Measurements from ENCODE around the gene VWA3B. TPM values are rescaled to one million over a fixed set of nuclear protein-coding genes. Genes with fewer than 3 reads are reported as not detected.

The VWA3B gene
- total RNA-seq, 1 donor from 2014 or later, result not detected

DNA sequence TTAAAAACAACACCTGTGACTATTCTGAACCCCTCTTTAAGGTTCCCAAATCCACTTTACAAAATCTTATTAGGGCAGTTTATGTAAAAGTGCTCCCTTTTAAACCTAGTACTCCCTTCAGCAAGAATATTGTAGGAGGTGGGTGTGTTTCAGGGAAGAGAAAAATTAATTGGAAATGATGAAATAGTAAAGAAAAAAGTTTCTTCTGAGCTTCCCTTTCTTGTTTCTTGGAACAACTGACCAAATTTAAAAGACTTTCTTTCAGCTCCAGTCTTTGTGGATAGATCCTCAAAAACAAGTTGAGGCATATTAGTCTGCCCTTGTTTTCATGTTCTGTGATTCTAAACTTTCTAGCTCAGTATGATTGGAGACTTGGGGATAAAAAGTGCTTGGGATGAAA is 3.0 kb downstream of the VWA3B start:
- Mint-ChIP-seq H3K36me3 (ENCODE audit: low read depth, unreplicated experiment) (no peaks in the 10 kb centered on the region), H3K9me3 (ENCODE audit: unreplicated experiment) (no peaks in the 10 kb centered on the region), H3K27me3 (ENCODE audit: low read depth, unreplicated experiment) (peaks cover 55% of the 10 kb centered on the region), H3K4me1 (ENCODE audit: low read depth, unreplicated experiment) (peaks cover 3% of the 10 kb centered on the region), H3K27ac (ENCODE audit: unreplicated experiment) (no peak overlapping the region), H3K4me3 (ENCODE audit: unreplicated experiment) (no peak overlapping the region)
- H3K9me3 ChIP-seq (ENCODE audit: insufficient read depth, low read depth, low read length), result no peaks in the 10 kb centered on the region
- H3K79me2 ChIP-seq (ENCODE audit: insufficient read depth, low read length), result no peaks in the 10 kb centered on the region
- no peaks in the 10 kb centered on the region for H3K36me3 ChIP-seq (ENCODE audit: insufficient read depth, low read length)
- no peak overlapping the region for H3K9ac ChIP-seq (ENCODE audit: low read length)
- peaks cover 18% of the 10 kb centered on the region for H3K27me3 ChIP-seq (ENCODE audit: insufficient read depth, low read length)
- H3K4me2 ChIP-seq (ENCODE audit: low read length), result no peak overlapping the region
- H3K4me1 ChIP-seq (ENCODE audit: insufficient read depth, low read length), result peaks cover 9% of the 10 kb centered on the region
- no peak overlapping the region for H3K27ac ChIP-seq (ENCODE audit: low read depth, low read length)
- H2AFZ ChIP-seq (ENCODE audit: low read depth, low read length), result no peak overlapping the region
- no peak for FAIRE-seq
- TF ChIP-seq, protein P1, sequence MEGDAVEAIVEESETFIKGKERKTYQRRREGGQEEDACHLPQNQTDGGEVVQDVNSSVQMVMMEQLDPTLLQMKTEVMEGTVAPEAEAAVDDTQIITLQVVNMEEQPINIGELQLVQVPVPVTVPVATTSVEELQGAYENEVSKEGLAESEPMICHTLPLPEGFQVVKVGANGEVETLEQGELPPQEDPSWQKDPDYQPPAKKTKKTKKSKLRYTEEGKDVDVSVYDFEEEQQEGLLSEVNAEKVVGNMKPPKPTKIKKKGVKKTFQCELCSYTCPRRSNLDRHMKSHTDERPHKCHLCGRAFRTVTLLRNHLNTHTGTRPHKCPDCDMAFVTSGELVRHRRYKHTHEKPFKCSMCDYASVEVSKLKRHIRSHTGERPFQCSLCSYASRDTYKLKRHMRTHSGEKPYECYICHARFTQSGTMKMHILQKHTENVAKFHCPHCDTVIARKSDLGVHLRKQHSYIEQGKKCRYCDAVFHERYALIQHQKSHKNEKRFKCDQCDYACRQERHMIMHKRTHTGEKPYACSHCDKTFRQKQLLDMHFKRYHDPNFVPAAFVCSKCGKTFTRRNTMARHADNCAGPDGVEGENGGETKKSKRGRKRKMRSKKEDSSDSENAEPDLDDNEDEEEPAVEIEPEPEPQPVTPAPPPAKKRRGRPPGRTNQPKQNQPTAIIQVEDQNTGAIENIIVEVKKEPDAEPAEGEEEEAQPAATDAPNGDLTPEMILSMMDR (IDR thresholded peaks at IDR 0.05; ENCODE audit: insufficient read depth, low read depth, low read length), result no peak
- no peak for TF ChIP-seq EZH2 (IDR thresholded peaks at IDR 0.05; ENCODE audit: insufficient read depth, low read length)
- no peak overlapping the region for H3K4me3 ChIP-seq (ENCODE audit: insufficient read depth, low read depth, low read length)
- H4K20me1 ChIP-seq (ENCODE audit: insufficient read depth, low read length), result no peaks in the 10 kb centered on the region
- no peak for DNase-seq (ENCODE audit: low read depth)

- no peaks in the 10 kb centered on the region for H3K36me3 ChIP-seq (ENCODE audit: insufficient read depth, low read length)
- DNase-seq (ENCODE audit: low read depth), result no peak
- no peaks in the 10 kb centered on the region for H3K9me3 ChIP-seq (ENCODE audit: insufficient read depth, low read depth, low read length)
- H3K27ac ChIP-seq (ENCODE audit: low read depth, low read length), result no peak overlapping the region
- peaks cover 45% of the 10 kb centered on the region for H3K27me3 Mint-ChIP-seq (ENCODE audit: low read depth, unreplicated experiment)
- FAIRE-seq, result no peak
- no peaks in the 10 kb centered on the region for H3K79me2 ChIP-seq (ENCODE audit: insufficient read depth, low read length)
- peaks cover 9% of the 10 kb centered on the region for H3K4me1 ChIP-seq (ENCODE audit: insufficient read depth, low read length)
- peaks cover 10% of the 10 kb centered on the region for H3K27me3 ChIP-seq (ENCODE audit: insufficient read depth, low read length)
- H3K27ac Mint-ChIP-seq (ENCODE audit: unreplicated experiment), result no peak overlapping the region
- peaks cover 3% of the 10 kb centered on the region for H3K4me1 Mint-ChIP-seq (ENCODE audit: low read depth, unreplicated experiment)
- H4K20me1 ChIP-seq (ENCODE audit: insufficient read depth, low read length), result no peaks in the 10 kb centered on the region
- H3K4me3 Mint-ChIP-seq (ENCODE audit: unreplicated experiment), result no peak overlapping the region
- no peak overlapping the region for H3K4me3 ChIP-seq (ENCODE audit: insufficient read depth, low read depth, low read length)
- H3K9me3 Mint-ChIP-seq (ENCODE audit: unreplicated experiment), result peaks cover 7% of the 10 kb centered on the region
- no peaks in the 10 kb centered on the region for H3K36me3 Mint-ChIP-seq (ENCODE audit: low read depth, unreplicated experiment)
- no peak overlapping the region for H2AFZ ChIP-seq (ENCODE audit: low read depth, low read length)
- TF ChIP-seq, protein P1 (IDR thresholded peaks at IDR 0.05; ENCODE audit: insufficient read depth, low read depth, low read length), result no peak
- no peak overlapping the region for H3K9ac ChIP-seq (ENCODE audit: low read length)
- H3K4me2 ChIP-seq (ENCODE audit: low read length), result no peak overlapping the region
These were observed 4.0 kb downstream of the VWA3B start for GRCh38 chr2:98090951-98091350.

- peaks cover 9% of the 10 kb centered on the region for H3K9me3 Mint-ChIP-seq (ENCODE audit: unreplicated experiment)
- no peak overlapping the region for H3K9ac ChIP-seq (ENCODE audit: low read length)
- H3K4me1 Mint-ChIP-seq (ENCODE audit: low read depth, unreplicated experiment), result no peaks in the 10 kb centered on the region
- TF ChIP-seq EZH2 (IDR thresholded peaks at IDR 0.05; ENCODE audit: insufficient read depth, low read length), result no peak
- TF ChIP-seq, protein P1 (IDR thresholded peaks at IDR 0.05; ENCODE audit: insufficient read depth, low read depth, low read length), result no peak
- no peak overlapping the region for H3K4me3 ChIP-seq (ENCODE audit: insufficient read depth, low read depth, low read length)
- DNase-seq (ENCODE audit: low read depth) (no peak), FAIRE-seq (no peak)
- H3K79me2 ChIP-seq (ENCODE audit: insufficient read depth, low read length), result no peaks in the 10 kb centered on the region
- H3K27ac ChIP-seq (ENCODE audit: low read depth, low read length), result no peak overlapping the region
- no peaks in the 10 kb centered on the region for H3K36me3 ChIP-seq (ENCODE audit: insufficient read depth, low read length)
- H3K36me3 Mint-ChIP-seq (ENCODE audit: low read depth, unreplicated experiment), result no peaks in the 10 kb centered on the region
- no peaks in the 10 kb centered on the region for H4K20me1 ChIP-seq (ENCODE audit: insufficient read depth, low read length)
- H3K4me1 ChIP-seq (ENCODE audit: insufficient read depth, low read length), result peaks cover 4% of the 10 kb centered on the region
- no peak overlapping the region for H3K4me2 ChIP-seq (ENCODE audit: low read length)
- no peak overlapping the region for H2AFZ ChIP-seq (ENCODE audit: low read depth, low read length)
- H3K27ac Mint-ChIP-seq (ENCODE audit: unreplicated experiment), result no peak overlapping the region
- H3K27me3 ChIP-seq (ENCODE audit: insufficient read depth, low read length), result peaks cover 10% of the 10 kb centered on the region
- peaks cover 40% of the 10 kb centered on the region for H3K27me3 Mint-ChIP-seq (ENCODE audit: low read depth, unreplicated experiment)
- H3K9me3 ChIP-seq (ENCODE audit: insufficient read depth, low read depth, low read length), result no peaks in the 10 kb centered on the region
- H3K4me3 Mint-ChIP-seq (ENCODE audit: unreplicated experiment), result no peak overlapping the region
These were observed 4.8 kb downstream of the VWA3B start for GRCh38 chr2:98091738-98092137.

Data from astrocyte (in vitro differentiated cells and primary cell).